Neural crest cell (in vitro differentiated cells): Measurements from ENCODE around the gene TRAF1. TPM values are rescaled to one million over a fixed set of nuclear protein-coding genes. Genes with fewer than 3 reads are reported as not detected.

Experiments used
- DNase-seq: peaks from one replicate; pipeline ENCODE4 v3.0.0; 2021; ENCODE audit warnings: low read depth, mixed read lengths, low spot score
- H3K27ac Mint-ChIP-seq: one replicate; pipeline ENCODE4 v1.8.0; 2021; ENCODE audit warnings: mild to moderate bottlenecking, mixed read lengths; ENCODE audit not compliant: unreplicated experiment
- H3K27me3 Mint-ChIP-seq: 2 replicates; pipeline ENCODE4 v1.8.0; 2021; ENCODE audit warnings: low read depth, mild to moderate bottlenecking, mixed read lengths
- H3K36me3 Mint-ChIP-seq: 2 replicates; pipeline ENCODE4 v1.8.0; 2021; ENCODE audit warnings: low read depth, mild to moderate bottlenecking, mixed read lengths
- H3K4me1 Mint-ChIP-seq: 2 replicates; pipeline ENCODE4 v1.8.0; 2021; ENCODE audit warnings: mixed read lengths
- H3K4me3 Mint-ChIP-seq: one replicate; pipeline ENCODE4 v1.8.0; 2021; ENCODE audit warnings: mild to moderate bottlenecking, mixed read lengths
- H3K9me3 Mint-ChIP-seq: 2 replicates; pipeline ENCODE4 v1.8.0; 2021; ENCODE audit warnings: mixed read lengths
- CTCF ChIP-seq: fragments of 200-600 bp; sonication (generic); conservative IDR thresholded peaks from 2 replicates; pipeline ENCODE4 v1.5.0; 2021; ENCODE audit warnings: antibody characterized with exemption, mild to moderate bottlenecking
- total RNA-seq: library from RNA; stranded (reverse); gene quantifications from 2 replicates; pipeline ENCODE4 v1.2.1, GENCODE V29; 2021

Gene TRAF1
- total RNA-seq, 1 donor from 2014 or later = 3.8 TPM

GRCh38 chr9:120909904-120910303 lies 16.7 kb downstream of the TRAF1 start:
- Mint-ChIP-seq H3K9me3 (no peaks in the 10 kb centered on the region), H3K27ac (peak overlapping the region; percentile 27), H3K4me3 (no peak overlapping the region), H3K27me3 (no peaks in the 10 kb centered on the region), H3K4me1 (peaks cover 5% of the 10 kb centered on the region), H3K36me3 (no peaks in the 10 kb centered on the region)
- TF ChIP-seq CTCF = no peak
- DNase-seq = no peak

- DNase-seq = no peak
- TF ChIP-seq CTCF = no peak
- Mint-ChIP-seq H3K4me1 (no peaks in the 10 kb centered on the region), H3K9me3 (no peaks in the 10 kb centered on the region), H3K36me3 (no peaks in the 10 kb centered on the region), H3K4me3 (no peak overlapping the region), H3K27ac (no peak overlapping the region), H3K27me3 (no peaks in the 10 kb centered on the region)
These were observed 21.1 kb downstream of the TRAF1 start for GRCh38 chr9:120905315-120906164.

- H3K9me3 Mint-ChIP-seq = no peaks in the 10 kb centered on the region
- no peaks in the 10 kb centered on the region for H3K4me1 Mint-ChIP-seq
- H3K27me3 Mint-ChIP-seq = no peaks in the 10 kb centered on the region
- no peaks in the 10 kb centered on the region for H3K36me3 Mint-ChIP-seq
- no peak for TF ChIP-seq CTCF
- DNase-seq = no peak
- H3K4me3 Mint-ChIP-seq = no peak overlapping the region
- no peak overlapping the region for H3K27ac Mint-ChIP-seq
These were observed 21.7 kb downstream of the TRAF1 start for GRCh38 chr9:120904978-120905301.

- DNase-seq = no peak
- H3K9me3 Mint-ChIP-seq = no peaks in the 10 kb centered on the region
- no peaks in the 10 kb centered on the region for H3K36me3 Mint-ChIP-seq
- H3K27ac Mint-ChIP-seq = peak overlapping the region; percentile 87
- H3K4me1 Mint-ChIP-seq = no peaks in the 10 kb centered on the region
- H3K4me3 Mint-ChIP-seq = no peak overlapping the region
- no peaks in the 10 kb centered on the region for H3K27me3 Mint-ChIP-seq
- no peak for TF ChIP-seq CTCF
These were observed 22.3 kb downstream of the TRAF1 start for GRCh38 chr9:120904061-120904977.

- H3K9me3 Mint-ChIP-seq = no peaks in the 10 kb centered on the region
- no peaks in the 10 kb centered on the region for H3K27me3 Mint-ChIP-seq
- no peak overlapping the region for H3K27ac Mint-ChIP-seq
- H3K4me3 Mint-ChIP-seq = no peak overlapping the region
- H3K4me1 Mint-ChIP-seq = no peaks in the 10 kb centered on the region
- H3K36me3 Mint-ChIP-seq = no peaks in the 10 kb centered on the region
- TF ChIP-seq CTCF = no peak
- DNase-seq = no peak
These were observed 23.7 kb downstream of the TRAF1 start for GRCh38 chr9:120902569-120903535.
